Hepatocyte (in vitro differentiated cells): ENCODE data around the gene SLC39A11. TPM values are rescaled to one million over a fixed set of nuclear protein-coding genes. Genes with fewer than 3 reads are reported as not detected.

Source experiments
- DNase-seq: peaks from one replicate; pipeline ENCODE4 v3.0.0-alpha.2; 2016; ENCODE audit warnings: low spot score
- H2AFZ ChIP-seq: fragments of 200-600 bp; sonication (generic); 2 replicates; pipeline ENCODE4 v1.6.0; 2016; ENCODE audit warnings: antibody characterized with exemption, mild to moderate bottlenecking
- H3K27ac ChIP-seq: fragments of 200-600 bp; sonication (generic); 2 replicates; pipeline ENCODE4 v1.5.1; 2016; ENCODE audit warnings: mild to moderate bottlenecking
- H3K27me3 ChIP-seq: fragments of 200-600 bp; sonication (generic); 2 replicates; pipeline ENCODE4 v1.6.1; 2016
- H3K36me3 ChIP-seq: fragments of 200-600 bp; sonication (generic); replicated peaks from 2 replicates; pipeline ENCODE4 v1.5.1; 2016; ENCODE audit warnings: low read depth; ENCODE audit not compliant: insufficient read depth
- H3K4me1 ChIP-seq: fragments of 200-600 bp; sonication (generic); 2 replicates; pipeline ENCODE4 v1.5.1; 2016; ENCODE audit warnings: mild to moderate bottlenecking, moderate library complexity; ENCODE audit not compliant: insufficient read depth
- H3K4me2 ChIP-seq: fragments of 200-600 bp; sonication (generic); 2 replicates; pipeline ENCODE4 v1.6.0; 2016
- H3K4me3 ChIP-seq: fragments of 200-600 bp; sonication (generic); 2 replicates; pipeline ENCODE4 v1.5.1; 2016; ENCODE audit warnings: mild to moderate bottlenecking
- H3K79me2 ChIP-seq: fragments of 200-600 bp; sonication (generic); 2 replicates; pipeline ENCODE4 v1.6.0; 2017; ENCODE audit warnings: mild to moderate bottlenecking
- H3K9me2 ChIP-seq: fragments of 200-600 bp; sonication (generic); replicated peaks from 2 replicates; pipeline ENCODE4 v1.6.0; 2017; ENCODE audit warnings: mild to moderate bottlenecking; ENCODE audit not compliant: insufficient read depth
- H3K9me3 ChIP-seq: fragments of 200-600 bp; sonication (generic); 2 replicates; pipeline ENCODE4 v1.5.1; 2016; ENCODE audit warnings: low read depth, mild to moderate bottlenecking
- H4K20me1 ChIP-seq: fragments of 200-600 bp; sonication (generic); 2 replicates; pipeline ENCODE4 v1.6.0; 2016; ENCODE audit warnings: mild to moderate bottlenecking; ENCODE audit not compliant: insufficient read depth, poor library complexity, severe bottlenecking
- EZH2 ChIP-seq: fragments of 200-600 bp; sonication (generic); IDR thresholded peaks from 2 replicates; pipeline ENCODE4 v1.6.1; 2016; ENCODE audit warnings: antibody characterized with exemption, mild to moderate bottlenecking, borderline replicate concordance
- EZH2phosphoT487 ChIP-seq: fragments of 200-600 bp; sonication (generic); IDR thresholded peaks from one replicate; pipeline ENCODE4 v1.6.1; 2018; ENCODE audit warnings: antibody characterized with exemption, mild to moderate bottlenecking, low read depth, moderate library complexity; ENCODE audit not compliant: unreplicated experiment, severe bottlenecking
- WGBS: methylation state at CpG from one replicate; pipeline ENCODE4 v1.1.6; 2016; ENCODE audit warnings: low lambda C conversion rate; ENCODE audit errors: missing lambda C conversion rate; 5-methylcytosine and 5-hydroxymethylcytosine counted together
- polyA plus RNA-seq: library from polyadenylated mRNA; unstranded; fragments of >200 nt; fragmentation: Nextera tagmentation; extraction: Ambion mirVana; gene quantifications from 2 replicates; pipeline ENCODE4 v1.2.1, GENCODE V29; 2016
- total RNA-seq: library from RNA; depleted of rRNA; stranded (reverse); fragments of >200 nt; gene quantifications from 2 replicates; pipeline ENCODE4 v1.2.3, GENCODE V29; 2014
- TF ChIP-seq, protein P1 (sequence below): fragments of 200-600 bp; sonication (generic); IDR thresholded peaks from 2 replicates; pipeline ENCODE4 v1.5.1; 2016; ENCODE audit warnings: antibody characterized with exemption, mild to moderate bottlenecking; ENCODE audit not compliant: poor library complexity

SLC39A11 gene
- total and polyA plus RNA-seq, 2 experiments from 2014 or later: 37.7 to 39.1 TPM

DNA sequence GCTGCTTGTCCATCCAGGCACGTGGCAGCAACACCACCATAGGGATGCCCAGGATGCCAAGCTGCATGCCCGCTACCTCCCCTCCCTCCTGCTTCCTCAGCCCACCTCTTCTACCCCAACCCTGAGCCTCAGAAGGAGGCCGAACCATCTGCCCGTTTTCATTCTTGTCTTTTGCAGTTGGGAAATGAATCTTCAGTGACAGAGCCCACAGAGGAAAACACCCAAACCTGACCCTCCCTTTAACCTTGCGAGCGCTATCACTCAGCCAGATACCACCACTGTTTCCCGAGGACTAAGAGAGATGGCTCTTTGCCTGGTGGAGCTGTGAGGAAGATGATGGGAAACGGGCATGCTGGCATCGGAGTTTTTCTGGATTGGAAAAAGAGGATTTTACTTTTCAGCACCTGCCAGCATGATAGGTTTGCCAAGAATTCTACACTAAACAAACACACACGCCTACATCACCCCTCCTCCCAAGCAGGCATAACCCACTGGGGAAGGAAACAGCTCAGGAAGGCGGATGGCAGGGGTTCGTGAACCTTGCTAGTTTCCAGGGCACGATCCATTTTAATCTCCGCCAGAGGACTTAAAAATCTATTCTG, 457.4 kb downstream of the SLC39A11 start:
- H3K9me2 ChIP-seq: no peaks in the 10 kb centered on the region
- H3K4me3 ChIP-seq: no peak overlapping the region
- TF ChIP-seq EZH2phosphoT487 (no peak), EZH2 (no peak)
- TF ChIP-seq, protein P1, sequence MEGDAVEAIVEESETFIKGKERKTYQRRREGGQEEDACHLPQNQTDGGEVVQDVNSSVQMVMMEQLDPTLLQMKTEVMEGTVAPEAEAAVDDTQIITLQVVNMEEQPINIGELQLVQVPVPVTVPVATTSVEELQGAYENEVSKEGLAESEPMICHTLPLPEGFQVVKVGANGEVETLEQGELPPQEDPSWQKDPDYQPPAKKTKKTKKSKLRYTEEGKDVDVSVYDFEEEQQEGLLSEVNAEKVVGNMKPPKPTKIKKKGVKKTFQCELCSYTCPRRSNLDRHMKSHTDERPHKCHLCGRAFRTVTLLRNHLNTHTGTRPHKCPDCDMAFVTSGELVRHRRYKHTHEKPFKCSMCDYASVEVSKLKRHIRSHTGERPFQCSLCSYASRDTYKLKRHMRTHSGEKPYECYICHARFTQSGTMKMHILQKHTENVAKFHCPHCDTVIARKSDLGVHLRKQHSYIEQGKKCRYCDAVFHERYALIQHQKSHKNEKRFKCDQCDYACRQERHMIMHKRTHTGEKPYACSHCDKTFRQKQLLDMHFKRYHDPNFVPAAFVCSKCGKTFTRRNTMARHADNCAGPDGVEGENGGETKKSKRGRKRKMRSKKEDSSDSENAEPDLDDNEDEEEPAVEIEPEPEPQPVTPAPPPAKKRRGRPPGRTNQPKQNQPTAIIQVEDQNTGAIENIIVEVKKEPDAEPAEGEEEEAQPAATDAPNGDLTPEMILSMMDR: no peak
- H3K4me2 ChIP-seq: no peak overlapping the region
- H3K36me3 ChIP-seq: no peaks in the 10 kb centered on the region
- no peak for DNase-seq
- no peak overlapping the region for H3K27ac ChIP-seq
- H3K27me3 ChIP-seq: no peaks in the 10 kb centered on the region
- no peaks in the 10 kb centered on the region for H3K9me3 ChIP-seq
- no peaks in the 10 kb centered on the region for H3K79me2 ChIP-seq
- WGBS: 94% methylated on average over 14 of the region's 14 CpGs
- H4K20me1 ChIP-seq: no peaks in the 10 kb centered on the region
- H3K4me1 ChIP-seq: peaks cover 12% of the 10 kb centered on the region
- H2AFZ ChIP-seq: no peak overlapping the region

DNA sequence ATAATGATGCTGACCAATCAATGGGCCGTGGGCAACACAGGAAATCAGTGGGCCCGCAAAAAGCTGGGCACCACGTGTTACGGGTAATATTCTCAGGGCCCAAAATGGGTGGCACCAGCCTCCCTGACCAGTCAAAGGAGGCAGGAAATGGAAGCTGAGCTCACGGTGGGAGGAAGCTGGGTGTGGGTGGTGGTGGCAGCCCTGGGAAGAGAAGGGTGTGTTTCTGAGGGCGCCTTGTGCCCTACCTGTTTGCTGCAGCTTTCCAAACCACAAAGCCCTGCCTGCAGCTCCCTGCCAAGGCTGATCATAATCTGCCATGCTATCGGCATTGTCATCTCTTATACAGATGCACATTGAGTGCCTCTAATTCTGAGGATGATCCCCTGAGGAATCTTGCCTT, 457.9 kb downstream of the SLC39A11 start:
- no peak overlapping the region for H2AFZ ChIP-seq
- no peaks in the 10 kb centered on the region for H3K9me3 ChIP-seq
- H3K27me3 ChIP-seq: no peaks in the 10 kb centered on the region
- no peak for DNase-seq
- no peak overlapping the region for H3K4me2 ChIP-seq
- H3K4me3 ChIP-seq: no peak overlapping the region
- no peak overlapping the region for H3K27ac ChIP-seq
- TF ChIP-seq EZH2 (no peak), EZH2phosphoT487 (no peak)
- TF ChIP-seq, protein P1: no peak
- H4K20me1 ChIP-seq: no peaks in the 10 kb centered on the region
- H3K79me2 ChIP-seq: no peaks in the 10 kb centered on the region
- no peaks in the 10 kb centered on the region for H3K9me2 ChIP-seq
- H3K36me3 ChIP-seq: no peaks in the 10 kb centered on the region
- 86% methylated on average over 7 of the region's 7 CpGs for WGBS
- peaks cover 12% of the 10 kb centered on the region for H3K4me1 ChIP-seq

DNA sequence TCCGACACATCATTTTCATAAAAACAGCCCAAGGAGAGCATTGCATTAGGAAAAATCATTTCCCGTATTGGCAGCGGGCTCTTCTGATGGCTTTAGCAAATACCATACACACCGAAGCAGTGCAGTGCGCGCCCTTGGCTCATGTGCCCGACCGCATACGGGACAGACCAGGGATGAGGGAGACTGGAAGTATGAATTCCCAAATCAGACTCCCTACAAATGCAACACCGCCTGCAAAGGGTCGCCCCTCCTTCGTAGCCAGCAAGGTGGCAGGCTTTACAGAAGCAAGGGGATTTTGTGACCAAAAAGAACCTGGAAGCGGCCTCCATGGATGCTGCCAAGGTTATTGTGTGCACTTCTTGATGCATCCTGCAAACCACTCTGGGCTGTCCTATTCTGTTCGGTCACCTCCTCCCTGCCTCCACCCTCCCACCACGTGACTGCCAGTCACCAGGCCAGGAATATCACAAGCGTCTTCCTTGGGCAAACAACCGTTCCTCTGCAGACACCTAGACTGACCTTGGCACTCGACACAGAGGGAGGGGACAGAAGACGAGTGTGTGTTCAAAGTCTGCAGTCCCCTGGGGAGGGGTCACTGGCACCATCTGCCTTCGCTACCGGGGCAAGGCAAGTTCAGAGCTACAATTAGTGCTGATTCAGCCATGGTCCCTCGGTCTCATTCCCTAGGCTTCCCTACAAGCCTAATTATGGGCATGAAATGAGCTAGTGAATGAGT, 460.4 kb downstream of the SLC39A11 start:
- 87% methylated on average over 22 of the region's 22 CpGs for WGBS
- no peak for TF ChIP-seq EZH2
- TF ChIP-seq, protein P1: no peak
- TF ChIP-seq EZH2phosphoT487: no peak
- H2AFZ ChIP-seq: no peak overlapping the region

More for the DNA sequence above, 460.4 kb downstream of the SLC39A11 start:
- Histone ChIP-seq H3K4me3 (no peak overlapping the region), H3K36me3 (no peaks in the 10 kb centered on the region), H3K79me2 (no peaks in the 10 kb centered on the region), H3K4me2 (no peak overlapping the region), H3K9me3 (no peaks in the 10 kb centered on the region), H3K9me2 (no peaks in the 10 kb centered on the region), H3K27ac (peak overlapping the region; percentile 68), H3K27me3 (no peaks in the 10 kb centered on the region), H3K4me1 (peaks cover 12% of the 10 kb centered on the region), H4K20me1 (no peaks in the 10 kb centered on the region)
- DNase-seq: peak; percentile 86
